Sigmoid colon (tissue), 7 donors: Measurements from ENCODE around the gene TSPAN17. TPM values are rescaled to one million over a fixed set of nuclear protein-coding genes. Genes with fewer than 3 reads are reported as not detected.

Source experiments
- DNase-seq: peaks from one replicate; pipeline ENCODE4 v3.0.0-alpha.2; 2019
- H3K27ac ChIP-seq, 4 donors: fragments of 200-600 bp; sonication (generic); one replicate each; pipeline ENCODE4 v1.5.1; 2016 to 2019; ENCODE audit warnings: mild to moderate bottlenecking in 1 of 4
- H3K27me3 ChIP-seq, 3 donors: fragments of 200-600 bp; sonication (generic); one replicate each; pipeline ENCODE4 v1.5.1; 2019; ENCODE audit warnings: mild to moderate bottlenecking in 1 of 3
- H3K36me3 ChIP-seq, 4 donors: fragments of 200-600 bp; sonication (generic); one replicate each; pipeline ENCODE4 v1.5.1; 2016 to 2019
- H3K4me1 ChIP-seq, 4 donors: fragments of 200-600 bp; sonication (generic); one replicate each; pipeline ENCODE4 v1.5.1; 2017 to 2019
- H3K4me3 ChIP-seq, 4 donors: fragments of 200-600 bp; sonication (generic); one replicate each; pipeline ENCODE4 v1.5.1; 2017 to 2019; ENCODE audit warnings: mild to moderate bottlenecking in 2 of 4, moderate library complexity in 1 of 4
- H3K9me3 ChIP-seq, 4 donors: fragments of 200-600 bp in 3 of 4; sonication (generic) in 3 of 4; one replicate each; pipeline versions ENCODE4 v1.5.1 to v1.6.1; 2013 to 2019
- CTCF ChIP-seq, 4 experiments: fragments of 450-650 bp in 3 of 4; fragments of 200-600 bp in 1 of 4; IDR thresholded peaks; one replicate each; pipeline ENCODE4 v1.5.1; 2016 to 2019; ENCODE audit warnings: antibody characterized with exemption in 4 of 4, mild to moderate bottlenecking in 3 of 4, moderate library complexity in 2 of 4
- EP300 ChIP-seq, 4 donors: sonication (generic); formaldehyde crosslinking; IDR thresholded peaks; one replicate each; pipeline ENCODE4 v1.6.1; 2017; ENCODE audit warnings: antibody characterized with exemption in 4 of 4
- POLR2A ChIP-seq, 2 donors: fragments of 450-650 bp; IDR thresholded peaks; one replicate each; pipeline ENCODE4 v1.6.1; 2016; ENCODE audit warnings: antibody characterized with exemption in 2 of 2, mild to moderate bottlenecking in 2 of 2, moderate library complexity in 2 of 2
- POLR2AphosphoS5 ChIP-seq, 4 donors: sonication (generic); formaldehyde crosslinking; IDR thresholded peaks; one replicate each; pipeline ENCODE4 v1.6.1; 2017; ENCODE audit warnings: antibody characterized with exemption in 4 of 4
- WGBS, 2 donors: extraction: QIAGEN DNeasy Blood & Tissue Kit; methylation state at CpG; one replicate each; pipeline ENCODE4 v1.1.7; 2013; 5-methylcytosine and 5-hydroxymethylcytosine counted together
- intact Hi-C: fragments of 100-400 bp; cut with DNase I; formaldehyde crosslinking; loops from one replicate; pipeline ENCODE4 v1.15.1; 2023
- polyA plus RNA-seq, 3 donors: library from polyadenylated mRNA; stranded (reverse); fragments of 200-250 nt; gene quantifications; one replicate each; pipeline ENCODE4 v1.2.3, GENCODE V29; 2013
- total RNA-seq, 4 donors: library from RNA; depleted of rRNA; stranded (reverse); fragments of >200 nt; gene quantifications; one replicate each; pipeline ENCODE4 v1.1.0, GENCODE V29; 2016
- donor health status: healthy with polysubstance abuse.
- donor health status: Bipolar disorder and iron deficiency.
- donor health status: healthy.

Gene TSPAN17
- total and polyA plus RNA-seq, 7 donors = 7.4 to 37.7 (median 21.7) TPM

GRCh38 chr5:176610435-176610773, 36.9 kb upstream of the TSPAN17 start:
- peaks cover 0 to 46% (median 23%) of the 10 kb centered on the region in 3 donors for H3K27me3 ChIP-seq
- no peak overlapping the region for H3K27ac ChIP-seq
- H3K9me3 ChIP-seq = no peaks in the 10 kb centered on the region
- H3K4me3 ChIP-seq = peak overlapping the region; percentile 14 to 65 (median 53)
- peaks cover 0 to 19% (median 14%) of the 10 kb centered on the region in 4 donors for H3K4me1 ChIP-seq
- intact Hi-C loops = no loop called here
- H3K36me3 ChIP-seq = no peaks in the 10 kb centered on the region
- 2 to 4% methylated on average over 31 of the region's 31 CpGs for WGBS, 2 donors
- DNase-seq = no peak
- TF ChIP-seq POLR2A (IDR thresholded peaks at IDR 0.05) (no peak), POLR2AphosphoS5 (IDR thresholded peaks at IDR 0.05) (no peak), EP300 (IDR thresholded peaks at IDR 0.05) (no peak), CTCF (IDR thresholded peaks at IDR 0.05) (no peak)

GRCh38 chr5:176611435-176611834, 35.8 kb upstream of the TSPAN17 start:
- no peaks in the 10 kb centered on the region for H3K36me3 ChIP-seq
- DNase-seq = no peak
- intact Hi-C loops = no loop called here
- no peak overlapping the region for H3K27ac ChIP-seq
- TF ChIP-seq EP300 (IDR thresholded peaks at IDR 0.05) (no peak), POLR2A (IDR thresholded peaks at IDR 0.05) (no peak), CTCF (IDR thresholded peaks at IDR 0.05) (no peak)
- H3K4me3 ChIP-seq = no peak overlapping the region
- H3K9me3 ChIP-seq = no peaks in the 10 kb centered on the region
- peaks cover 0 to 57% (median 33%) of the 10 kb centered on the region in 3 donors for H3K27me3 ChIP-seq
- peaks cover 0 to 19% (median 14%) of the 10 kb centered on the region in 4 donors for H3K4me1 ChIP-seq
- 10 to 12% methylated on average over 10 of the region's 10 CpGs for WGBS, 2 donors

GRCh38 chr5:176612008-176612407, 35.3 kb upstream of the TSPAN17 start:
- TF ChIP-seq CTCF (IDR thresholded peaks at IDR 0.05) (no peak), POLR2A (IDR thresholded peaks at IDR 0.05) (no peak), EP300 (IDR thresholded peaks at IDR 0.05) (no peak), POLR2AphosphoS5 (IDR thresholded peaks at IDR 0.05) (no peak)
- Histone ChIP-seq H3K9me3 (no peaks in the 10 kb centered on the region), H3K4me1 (peaks cover 0 to 19% (median 14%) of the 10 kb centered on the region in 4 donors), H3K27ac (no peak overlapping the region), H3K36me3 (no peaks in the 10 kb centered on the region), H3K27me3 (peaks cover 0 to 63% (median 36%) of the 10 kb centered on the region in 3 donors), H3K4me3 (no peak overlapping the region)
- intact Hi-C loops = no loop called here
- 86 to 91% methylated on average over 6 of the region's 6 CpGs for WGBS, 2 donors
- DNase-seq = no peak

GRCh38 chr5:176612855-176613254, 34.4 kb upstream of the TSPAN17 start:
- Histone ChIP-seq H3K9me3 (no peaks in the 10 kb centered on the region), H3K27ac (no peak overlapping the region), H3K4me3 (no peak overlapping the region), H3K36me3 (no peaks in the 10 kb centered on the region), H3K27me3 (peaks cover 3 to 71% (median 42%) of the 10 kb centered on the region in 3 donors), H3K4me1 (peaks cover 0 to 19% (median 14%) of the 10 kb centered on the region in 4 donors)
- no peak for TF ChIP-seq CTCF (IDR thresholded peaks at IDR 0.05)
- TF ChIP-seq POLR2AphosphoS5 (IDR thresholded peaks at IDR 0.05) = no peak
- no peak for TF ChIP-seq EP300 (IDR thresholded peaks at IDR 0.05)
- no peak for TF ChIP-seq POLR2A (IDR thresholded peaks at IDR 0.05)
- WGBS, 2 donors = 61 to 70% methylated on average over 2 of the region's 2 CpGs
- intact Hi-C loops = no loop called here
- no peak for DNase-seq

GRCh38 chr5:176614805-176615478, 32.3 kb upstream of the TSPAN17 start:
- H3K36me3 ChIP-seq = no peaks in the 10 kb centered on the region
- peaks cover 23 to 78% (median 54%) of the 10 kb centered on the region in 3 donors for H3K27me3 ChIP-seq
- no peak overlapping the region for H3K4me3 ChIP-seq
- TF ChIP-seq POLR2A (IDR thresholded peaks at IDR 0.05) = no peak
- no peak for TF ChIP-seq CTCF (IDR thresholded peaks at IDR 0.05)
- TF ChIP-seq EP300 (IDR thresholded peaks at IDR 0.05) = no peak
- no peak for TF ChIP-seq POLR2AphosphoS5 (IDR thresholded peaks at IDR 0.05)
- intact Hi-C loops = no loop called here
- H3K27ac ChIP-seq = no peak overlapping the region
- H3K9me3 ChIP-seq = no peaks in the 10 kb centered on the region
- 53 to 65% methylated on average over 8 of the region's 8 CpGs for WGBS, 2 donors
- DNase-seq = no peak
- peaks cover 0 to 27% (median 20%) of the 10 kb centered on the region in 4 donors for H3K4me1 ChIP-seq
